ENCODE measurements around the gene ERMN.
"Not testable (repeated sequence)": the region's sequence is repeated elsewhere in the genome, so short reads cannot be mapped to it uniquely, and the experiment has no call there.

Gene ERMN

GRCh38 chr2:157349949-157350515, 24.4 kb upstream of the ERMN start:
- H3K4me1 ChIP-seq (ENCODE audit: insufficient read depth, low read length), result no peaks in the 10 kb centered on the region
- H3K36me3 ChIP-seq (ENCODE audit: insufficient read depth, low read length), result no peaks in the 10 kb centered on the region
- no peak overlapping the region for H3K4me3 ChIP-seq (ENCODE audit: low read depth in 1 of 2, low read length in 2 of 2)
- H3K4me2 ChIP-seq (ENCODE audit: insufficient read depth, low read length), result no peak overlapping the region
- no peaks in the 10 kb centered on the region for H4K20me1 ChIP-seq (ENCODE audit: insufficient read depth, low read length)
- no peaks in the 10 kb centered on the region for H3K27me3 ChIP-seq (ENCODE audit: insufficient read depth, low read length, poor library complexity)
- ATAC-seq (ENCODE audit: insufficient read depth, low read depth) (no peak), DNase-seq (no peak)
- H3K27ac ChIP-seq (ENCODE audit: low read length), result no peak overlapping the region
- no peak overlapping the region for H2AFZ ChIP-seq (ENCODE audit: low read depth, low read length)
- no peak overlapping the region for H3K9ac ChIP-seq (ENCODE audit: low read depth, low read length)
- no peak for TF ChIP-seq EZH2 (IDR thresholded peaks at IDR 0.05; ENCODE audit: borderline replicate concordance, low read depth, low read length, severe bottlenecking)
- no peak for TF ChIP-seq CTCF (IDR thresholded peaks at IDR 0.05; ENCODE audit: borderline replicate concordance, extremely low read depth, low read length, poor library complexity, severe bottlenecking)
- no peaks in the 10 kb centered on the region for H3K79me2 ChIP-seq (ENCODE audit: insufficient read depth, low read length)
- no peaks in the 10 kb centered on the region for H3K9me3 ChIP-seq (ENCODE audit: insufficient read depth, low read length, severe bottlenecking)

- no peaks in the 10 kb centered on the region for H3K4me1 ChIP-seq (ENCODE audit: insufficient read depth, low read length)
- DNase-seq, result no peak
- H3K27me3 ChIP-seq (ENCODE audit: insufficient read depth, low read length, poor library complexity), result no peaks in the 10 kb centered on the region
- no peaks in the 10 kb centered on the region for H3K79me2 ChIP-seq (ENCODE audit: insufficient read depth, low read length)
- TF ChIP-seq CTCF (IDR thresholded peaks at IDR 0.05; ENCODE audit: borderline replicate concordance, extremely low read depth, low read length, poor library complexity, severe bottlenecking) (no peak), EZH2 (IDR thresholded peaks at IDR 0.05; ENCODE audit: borderline replicate concordance, low read depth, low read length, severe bottlenecking) (no peak)
- no peak overlapping the region for H3K4me3 ChIP-seq (ENCODE audit: low read depth in 1 of 2, low read length in 2 of 2)
- ATAC-seq (ENCODE audit: insufficient read depth, low read depth), result no peak
- no peak overlapping the region for H2AFZ ChIP-seq (ENCODE audit: low read depth, low read length)
- no peaks in the 10 kb centered on the region for H3K9me3 ChIP-seq (ENCODE audit: insufficient read depth, low read length, severe bottlenecking)
- H3K27ac ChIP-seq (ENCODE audit: low read length), result no peak overlapping the region
- no peak overlapping the region for H3K4me2 ChIP-seq (ENCODE audit: insufficient read depth, low read length)
- no peaks in the 10 kb centered on the region for H3K36me3 ChIP-seq (ENCODE audit: insufficient read depth, low read length)
- no peaks in the 10 kb centered on the region for H4K20me1 ChIP-seq (ENCODE audit: insufficient read depth, low read length)
- no peak overlapping the region for H3K9ac ChIP-seq (ENCODE audit: low read depth, low read length)
Observed at GRCh38 chr2:157348291-157348921, 22.8 kb upstream of the ERMN start.

- H4K20me1 ChIP-seq (ENCODE audit: insufficient read depth, low read length), result no peaks in the 10 kb centered on the region
- no peaks in the 10 kb centered on the region for H3K36me3 ChIP-seq (ENCODE audit: insufficient read depth, low read length)
- H3K27me3 ChIP-seq (ENCODE audit: insufficient read depth, low read length, poor library complexity), result no peaks in the 10 kb centered on the region
- no peak for DNase-seq
- H3K4me1 ChIP-seq (ENCODE audit: insufficient read depth, low read length), result no peaks in the 10 kb centered on the region
- no peak for ATAC-seq (ENCODE audit: insufficient read depth, low read depth)
- H3K9me3 ChIP-seq (ENCODE audit: insufficient read depth, low read length, severe bottlenecking), result no peaks in the 10 kb centered on the region
- no peak overlapping the region for H3K9ac ChIP-seq (ENCODE audit: low read depth, low read length)
- H3K4me2 ChIP-seq (ENCODE audit: insufficient read depth, low read length), result no peak overlapping the region
- H2AFZ ChIP-seq (ENCODE audit: low read depth, low read length), result no peak overlapping the region
- no peak overlapping the region for H3K27ac ChIP-seq (ENCODE audit: low read length)
- no peak for TF ChIP-seq CTCF (IDR thresholded peaks at IDR 0.05; ENCODE audit: borderline replicate concordance, extremely low read depth, low read length, poor library complexity, severe bottlenecking)
- TF ChIP-seq EZH2 (IDR thresholded peaks at IDR 0.05; ENCODE audit: borderline replicate concordance, low read depth, low read length, severe bottlenecking), result no peak
- H3K4me3 ChIP-seq (ENCODE audit: low read depth in 1 of 2, low read length in 2 of 2), result no peak overlapping the region
- no peaks in the 10 kb centered on the region for H3K79me2 ChIP-seq (ENCODE audit: insufficient read depth, low read length)
Observed at GRCh38 chr2:157345647-157346389, 20.2 kb upstream of the ERMN start.

- H3K4me1 ChIP-seq (ENCODE audit: insufficient read depth, low read length); H3K4me2 ChIP-seq (ENCODE audit: insufficient read depth, low read length); H3K9me3 ChIP-seq (ENCODE audit: insufficient read depth, low read length, severe bottlenecking); H4K20me1 ChIP-seq (ENCODE audit: insufficient read depth, low read length); H3K27ac ChIP-seq (ENCODE audit: low read length); H3K36me3 ChIP-seq (ENCODE audit: insufficient read depth, low read length); H2AFZ ChIP-seq (ENCODE audit: low read depth, low read length); H3K27me3 ChIP-seq (ENCODE audit: insufficient read depth, low read length, poor library complexity); H3K9ac ChIP-seq (ENCODE audit: low read depth, low read length); DNase-seq; H3K4me3 ChIP-seq (ENCODE audit: low read depth in 1 of 2, low read length in 2 of 2); ATAC-seq (ENCODE audit: insufficient read depth, low read depth); H3K79me2 ChIP-seq (ENCODE audit: insufficient read depth, low read length): not testable (repeated sequence)
Observed at GRCh38 chr2:157341381-157341780, 15.8 kb upstream of the ERMN start.
